HEK293 (cell line): ENCODE measurements around the gene SEMA3G.

Source experiments
- CTCF ChIP-seq: fragments of 450-650 bp; formaldehyde crosslinking; IDR thresholded peaks from 2 replicates; pipeline ENCODE4 v1.5.1; 2016; ENCODE audit warnings: missing biosample characterization, missing genetic modification characterization
- ZSCAN30 ChIP-seq: fragments of 450-650 bp; IDR thresholded peaks from 2 replicates; pipeline ENCODE4 v1.5.1; 2018; ENCODE audit warnings: missing biosample characterization, mild to moderate bottlenecking, missing genetic modification characterization, moderate library complexity

GRCh38 chr3:52428151-52429005 is 16.5 kb downstream of the SEMA3G start:
- TF ChIP-seq CTCF, result peak; percentile 27; the same call in 1 of the 2 replicates
- no peak for TF ChIP-seq ZSCAN30
